H1 (cell line): ENCODE results near the gene CAMK2N2. TPM values are rescaled to one million over a fixed set of nuclear protein-coding genes. Genes with fewer than 3 reads are reported as not detected.

Experiments
- CTCF ChIP-seq, 3 experiments: IDR thresholded peaks; 1 replicate in 2 of 3; 2 replicates in 1 of 3; pipeline versions ENCODE4 v1.5.1 to v1.6.1; 2011; ENCODE audit warnings: low read length in 3 of 3, mild to moderate bottlenecking in 3 of 3, inconsistent platforms in 2 of 3, low read depth in 1 of 3, moderate library complexity in 1 of 3; ENCODE audit not compliant: insufficient read depth in 1 of 3; ENCODE audit errors: control extremely low read depth in 1 of 3
- KDM1A ChIP-seq: fragments of 200-600, 300-600 bp; sonication (generic); IDR thresholded peaks from 2 replicates; pipeline ENCODE4 v1.7.1; 2016; ENCODE audit warnings: mild to moderate bottlenecking, low read length, borderline replicate concordance
- SP2 ChIP-seq: IDR thresholded peaks from 2 replicates; pipeline ENCODE4 v1.6.1; 2012; ENCODE audit warnings: mild to moderate bottlenecking, low read length, inconsistent platforms
- polyA plus RNA-seq, 7 experiments: library from polyadenylated mRNA; depleted of rRNA in 3 of 7; stranded (reverse) in 5 of 7; unstranded in 2 of 7; fragments of >200 nt in 5 of 7; fragments of 200-250 nt in 2 of 7; gene quantifications; 1 replicate in 5 of 7; 2 replicates in 1 of 7; 4 replicates in 1 of 7; pipeline versions ENCODE4 v1.2.1 to v1.2.3, GENCODE V29; 2011 to 2013; ENCODE audit warnings: missing spikeins in 2 of 7, mixed read lengths in 2 of 7
- total RNA-seq: library from RNA; stranded (reverse); fragmentation: NEBNext Ultra II Directional; extraction: Animal tissue kit (Norgen Biotek cat#: 25700); gene quantifications from 2 replicates; pipeline ENCODE4 v1.2.1, GENCODE V29; 2021

The CAMK2N2 gene
- total and polyA plus RNA-seq, 2 of the 8 experiments (the other 6 are each of a cell fraction or from before 2014, with no cell fraction given): 4.0 to 17.7 TPM

DNA sequence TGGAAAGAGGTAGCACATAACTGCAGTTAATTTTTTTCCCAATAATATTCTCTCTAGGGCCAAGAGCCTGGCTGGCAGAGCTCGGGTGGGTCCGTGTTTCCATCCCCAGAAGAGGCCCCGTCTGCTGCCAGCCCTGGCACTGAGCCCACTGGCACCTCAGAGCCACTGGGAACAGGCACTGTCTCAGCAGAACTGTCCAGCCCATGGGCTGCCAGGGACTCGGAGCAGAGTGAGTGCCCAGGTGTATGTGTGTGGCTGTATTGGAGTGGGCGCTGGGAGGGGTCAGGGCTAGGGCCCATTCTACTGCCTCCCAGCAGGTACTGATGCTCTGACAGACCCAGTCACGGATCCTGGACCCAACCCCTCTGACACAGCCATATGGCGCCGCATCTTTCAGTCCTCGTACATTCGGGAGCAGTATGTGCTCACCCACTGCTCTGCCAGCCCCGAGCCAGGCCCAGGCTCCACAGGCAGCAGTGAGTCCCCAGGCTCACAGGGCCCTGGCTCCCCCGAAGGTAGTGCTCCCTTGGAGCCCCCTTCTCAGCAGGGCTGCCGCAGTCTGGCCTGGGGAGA lies 23.0 kb downstream of the CAMK2N2 start (continued):
- TF ChIP-seq CTCF (IDR thresholded peaks at IDR 0.05; ENCODE audit: control extremely low read depth in 1 of 3, insufficient read depth in 1 of 3, low read depth in 1 of 3, low read length in 3 of 3) (no peak), KDM1A (no peak), SP2 (no peak)
- TF ChIP-seq, all 59 proteins: peak for 0
